Neural cell (in vitro differentiated cells): ENCODE data around the gene TMEM54. TPM values are rescaled to one million over a fixed set of nuclear protein-coding genes. Genes with fewer than 3 reads are reported as not detected.

Experiments used
- H2AFZ ChIP-seq: fragments of 200-600, 300-800 bp; sonication (generic), shearing (Covaris generic); 2 replicates; pipeline ENCODE4 v1.6.0; 2014; ENCODE audit warnings: low read depth, mild to moderate bottlenecking, antibody characterized with exemption, low read length, moderate library complexity
- H3F3A ChIP-seq: fragments of 200-600 bp; shearing (Covaris generic); 2 replicates; pipeline ENCODE4 v1.6.1; 2016; ENCODE audit warnings: mild to moderate bottlenecking, moderate library complexity, mixed read lengths, antibody characterized with exemption, low read length; ENCODE audit not compliant: insufficient read depth, poor library complexity, severe bottlenecking
- H3K27ac ChIP-seq: fragments of 200-600, 300-800 bp; sonication (generic), shearing (Covaris generic); 2 replicates; pipeline ENCODE4 v1.5.1; 2014; ENCODE audit warnings: mild to moderate bottlenecking, low read length, moderate library complexity
- H3K27me3 ChIP-seq: fragments of 300-800, 200-600 bp; sonication (generic), shearing (Covaris generic); 2 replicates; pipeline ENCODE4 v1.6.0; 2014; ENCODE audit warnings: mild to moderate bottlenecking, low read depth, low read length, moderate library complexity; ENCODE audit not compliant: insufficient read depth
- H3K36me3 ChIP-seq: fragments of 300-800, 200-600 bp; sonication (generic), shearing (Covaris generic); 2 replicates; pipeline ENCODE4 v1.5.1; 2014; ENCODE audit warnings: mild to moderate bottlenecking, antibody characterized with exemption, low read length, moderate library complexity; ENCODE audit not compliant: insufficient read depth
- H3K4me2 ChIP-seq: fragments of 300-800, 200-600 bp; sonication (generic), shearing (Covaris generic); 2 replicates; pipeline ENCODE4 v1.6.0; 2014; ENCODE audit warnings: mild to moderate bottlenecking, low read length
- H3K4me3 ChIP-seq: fragments of 300-800, 200-600 bp; sonication (generic), shearing (Covaris generic); 2 replicates; pipeline ENCODE4 v1.5.1; 2014; ENCODE audit warnings: mild to moderate bottlenecking, low read length, moderate library complexity
- H3K79me2 ChIP-seq: fragments of 200-600 bp; shearing (Covaris generic); replicated peaks from 2 replicates; pipeline ENCODE4 v1.6.0; 2014; ENCODE audit warnings: mild to moderate bottlenecking, low read length, moderate library complexity; ENCODE audit not compliant: insufficient read depth
- H3K9ac ChIP-seq: fragments of 300-800, 200-600 bp; sonication (generic), shearing (Covaris generic); 2 replicates; pipeline ENCODE4 v1.6.1; 2016; ENCODE audit warnings: mild to moderate bottlenecking, low read length, mixed read lengths
- H3K9me2 ChIP-seq: fragments of 200-600 bp; shearing (Covaris generic); 2 replicates; pipeline ENCODE4 v1.6.1; 2016; ENCODE audit warnings: mild to moderate bottlenecking, low read length, mixed read lengths; ENCODE audit not compliant: insufficient read depth
- H3K9me3 ChIP-seq: fragments of 200-600, 300-800 bp; sonication (generic), shearing (Covaris generic); 2 replicates; pipeline ENCODE4 v1.6.1; 2016; ENCODE audit warnings: mild to moderate bottlenecking, mixed run types, low read length, moderate library complexity, mixed read lengths
- H4K20me1 ChIP-seq: fragments of 200-600 bp; shearing (Covaris generic); 2 replicates; pipeline ENCODE4 v1.6.1; 2016; ENCODE audit warnings: mild to moderate bottlenecking, mixed run types; ENCODE audit not compliant: insufficient read depth
- EP300 ChIP-seq: fragments of 450-650 bp; conservative IDR thresholded peaks from 2 replicates; pipeline ENCODE4 v1.6.1; 2014; ENCODE audit warnings: antibody characterized with exemption, mild to moderate bottlenecking, moderate library complexity; ENCODE audit not compliant: poor library complexity, severe bottlenecking
- EZH2 ChIP-seq: fragments of 200-600, 300-800 bp; shearing (Covaris generic), sonication (generic); IDR thresholded peaks from 2 replicates; pipeline ENCODE4 v1.6.1; 2014; ENCODE audit warnings: antibody characterized with exemption, low read length, borderline replicate concordance, mild to moderate bottlenecking; ENCODE audit not compliant: insufficient read depth, poor library complexity, severe bottlenecking
- MXI1 ChIP-seq: fragments of 450-650 bp; conservative IDR thresholded peaks from 2 replicates; pipeline ENCODE4 v1.6.1; 2014; ENCODE audit warnings: antibody characterized with exemption, mild to moderate bottlenecking; ENCODE audit not compliant: poor library complexity, severe bottlenecking
- POLR2AphosphoS5 ChIP-seq: IDR thresholded peaks from 2 replicates; pipeline ENCODE4 v1.6.1; 2012
- RAD21 ChIP-seq: fragments of 450-650 bp; conservative IDR thresholded peaks from 2 replicates; pipeline ENCODE4 v1.6.1; 2014; ENCODE audit warnings: antibody characterized with exemption, mild to moderate bottlenecking, moderate library complexity
- SMC3 ChIP-seq: fragments of 450-650 bp; conservative IDR thresholded peaks from 2 replicates; pipeline ENCODE4 v1.6.1; 2014; ENCODE audit warnings: antibody characterized with exemption, mild to moderate bottlenecking, moderate library complexity; ENCODE audit not compliant: poor library complexity
- TAF1 ChIP-seq: IDR thresholded peaks from 2 replicates; pipeline ENCODE4 v1.6.1; 2012; ENCODE audit warnings: low read depth
- polyA plus RNA-seq: library from polyadenylated mRNA; depleted of rRNA; stranded (reverse); fragments of >200 nt; gene quantifications from 2 replicates; pipeline ENCODE4 v1.2.3, GENCODE V29; 2014
- TF ChIP-seq, protein P1 (sequence below): IDR thresholded peaks from 2 replicates; pipeline ENCODE4 v1.6.1; 2012; ENCODE audit warnings: borderline replicate concordance
- TF ChIP-seq, protein P2 (sequence below): fragments of 450-650 bp; IDR thresholded peaks from 2 replicates; pipeline ENCODE4 v1.5.1; 2014; ENCODE audit warnings: antibody characterized with exemption, mild to moderate bottlenecking, moderate library complexity; ENCODE audit not compliant: poor library complexity, severe bottlenecking

TMEM54 gene
- polyA plus RNA-seq, 1 donor from 2014 or later = not detected

DNA sequence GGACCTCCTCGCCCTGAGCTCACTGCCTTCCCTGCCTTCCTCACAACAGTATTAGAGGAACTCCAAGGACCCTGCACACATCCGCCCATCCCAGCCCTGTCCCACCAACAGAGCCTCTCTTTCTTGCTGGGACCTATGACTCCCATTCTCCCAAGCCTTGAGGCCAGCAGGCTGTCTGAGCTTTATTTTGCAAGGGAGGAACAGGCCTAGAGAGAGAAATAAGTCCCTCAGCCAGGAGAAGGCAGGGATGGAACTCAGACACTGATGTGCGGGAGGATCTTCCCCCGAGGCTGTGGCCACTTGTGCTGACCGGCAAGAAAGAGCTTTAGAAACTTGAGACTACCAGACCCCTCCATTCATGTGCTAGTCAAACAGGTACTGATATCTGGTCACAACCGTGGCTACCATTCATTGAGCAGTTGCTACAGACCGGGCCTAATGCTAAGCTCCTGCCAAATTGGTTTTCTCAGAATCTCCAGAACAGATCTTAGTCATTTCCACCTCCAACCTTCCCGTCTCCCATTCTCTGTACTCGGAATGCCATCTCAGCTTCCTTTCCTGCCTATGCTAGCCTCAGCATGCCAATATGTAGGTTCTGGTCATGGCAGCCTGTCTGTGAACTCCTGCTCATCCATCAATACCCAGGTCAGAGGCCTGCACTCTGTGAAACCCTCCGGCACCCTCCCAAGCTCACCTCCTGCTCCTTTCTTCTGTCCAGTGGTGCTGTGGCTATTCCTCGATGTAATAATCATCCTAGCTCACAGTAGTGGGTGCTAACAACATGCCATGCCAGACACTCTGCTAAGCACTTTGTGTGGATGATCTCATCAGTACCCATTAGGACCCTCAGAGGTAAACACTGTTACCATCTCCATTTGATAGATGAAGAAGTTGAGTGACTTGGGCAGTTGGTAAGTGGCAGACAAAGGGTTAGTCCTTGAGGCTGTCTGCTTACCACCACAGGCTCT, 3.8 kb downstream of the TMEM54 start:
- no peaks in the 10 kb centered on the region for H3K9me2 ChIP-seq
- H3K4me2 ChIP-seq = no peak overlapping the region
- H3K27me3 ChIP-seq = peaks cover 40% of the 10 kb centered on the region
- H2AFZ ChIP-seq = no peak overlapping the region
- H3K4me3 ChIP-seq = no peak overlapping the region
- no peak overlapping the region for H3K9ac ChIP-seq
- H3K36me3 ChIP-seq = no peaks in the 10 kb centered on the region
- no peaks in the 10 kb centered on the region for H3K79me2 ChIP-seq
- H4K20me1 ChIP-seq = no peaks in the 10 kb centered on the region
- no peak for TF ChIP-seq SMC3
- TF ChIP-seq EP300 = no peak
- TF ChIP-seq, protein P1, sequence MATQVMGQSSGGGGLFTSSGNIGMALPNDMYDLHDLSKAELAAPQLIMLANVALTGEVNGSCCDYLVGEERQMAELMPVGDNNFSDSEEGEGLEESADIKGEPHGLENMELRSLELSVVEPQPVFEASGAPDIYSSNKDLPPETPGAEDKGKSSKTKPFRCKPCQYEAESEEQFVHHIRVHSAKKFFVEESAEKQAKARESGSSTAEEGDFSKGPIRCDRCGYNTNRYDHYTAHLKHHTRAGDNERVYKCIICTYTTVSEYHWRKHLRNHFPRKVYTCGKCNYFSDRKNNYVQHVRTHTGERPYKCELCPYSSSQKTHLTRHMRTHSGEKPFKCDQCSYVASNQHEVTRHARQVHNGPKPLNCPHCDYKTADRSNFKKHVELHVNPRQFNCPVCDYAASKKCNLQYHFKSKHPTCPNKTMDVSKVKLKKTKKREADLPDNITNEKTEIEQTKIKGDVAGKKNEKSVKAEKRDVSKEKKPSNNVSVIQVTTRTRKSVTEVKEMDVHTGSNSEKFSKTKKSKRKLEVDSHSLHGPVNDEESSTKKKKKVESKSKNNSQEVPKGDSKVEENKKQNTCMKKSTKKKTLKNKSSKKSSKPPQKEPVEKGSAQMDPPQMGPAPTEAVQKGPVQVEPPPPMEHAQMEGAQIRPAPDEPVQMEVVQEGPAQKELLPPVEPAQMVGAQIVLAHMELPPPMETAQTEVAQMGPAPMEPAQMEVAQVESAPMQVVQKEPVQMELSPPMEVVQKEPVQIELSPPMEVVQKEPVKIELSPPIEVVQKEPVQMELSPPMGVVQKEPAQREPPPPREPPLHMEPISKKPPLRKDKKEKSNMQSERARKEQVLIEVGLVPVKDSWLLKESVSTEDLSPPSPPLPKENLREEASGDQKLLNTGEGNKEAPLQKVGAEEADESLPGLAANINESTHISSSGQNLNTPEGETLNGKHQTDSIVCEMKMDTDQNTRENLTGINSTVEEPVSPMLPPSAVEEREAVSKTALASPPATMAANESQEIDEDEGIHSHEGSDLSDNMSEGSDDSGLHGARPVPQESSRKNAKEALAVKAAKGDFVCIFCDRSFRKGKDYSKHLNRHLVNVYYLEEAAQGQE = no peak
- no peak for TF ChIP-seq MXI1
- TF ChIP-seq POLR2AphosphoS5 = no peak
- TF ChIP-seq TAF1 = no peak
- TF ChIP-seq, protein P2, sequence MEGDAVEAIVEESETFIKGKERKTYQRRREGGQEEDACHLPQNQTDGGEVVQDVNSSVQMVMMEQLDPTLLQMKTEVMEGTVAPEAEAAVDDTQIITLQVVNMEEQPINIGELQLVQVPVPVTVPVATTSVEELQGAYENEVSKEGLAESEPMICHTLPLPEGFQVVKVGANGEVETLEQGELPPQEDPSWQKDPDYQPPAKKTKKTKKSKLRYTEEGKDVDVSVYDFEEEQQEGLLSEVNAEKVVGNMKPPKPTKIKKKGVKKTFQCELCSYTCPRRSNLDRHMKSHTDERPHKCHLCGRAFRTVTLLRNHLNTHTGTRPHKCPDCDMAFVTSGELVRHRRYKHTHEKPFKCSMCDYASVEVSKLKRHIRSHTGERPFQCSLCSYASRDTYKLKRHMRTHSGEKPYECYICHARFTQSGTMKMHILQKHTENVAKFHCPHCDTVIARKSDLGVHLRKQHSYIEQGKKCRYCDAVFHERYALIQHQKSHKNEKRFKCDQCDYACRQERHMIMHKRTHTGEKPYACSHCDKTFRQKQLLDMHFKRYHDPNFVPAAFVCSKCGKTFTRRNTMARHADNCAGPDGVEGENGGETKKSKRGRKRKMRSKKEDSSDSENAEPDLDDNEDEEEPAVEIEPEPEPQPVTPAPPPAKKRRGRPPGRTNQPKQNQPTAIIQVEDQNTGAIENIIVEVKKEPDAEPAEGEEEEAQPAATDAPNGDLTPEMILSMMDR = no peak
- no peak for TF ChIP-seq RAD21
- TF ChIP-seq EZH2 = no peak
- H3K27ac ChIP-seq = no peak overlapping the region
- no peaks in the 10 kb centered on the region for H3K9me3 ChIP-seq
- H3F3A ChIP-seq = no peaks in the 10 kb centered on the region

DNA sequence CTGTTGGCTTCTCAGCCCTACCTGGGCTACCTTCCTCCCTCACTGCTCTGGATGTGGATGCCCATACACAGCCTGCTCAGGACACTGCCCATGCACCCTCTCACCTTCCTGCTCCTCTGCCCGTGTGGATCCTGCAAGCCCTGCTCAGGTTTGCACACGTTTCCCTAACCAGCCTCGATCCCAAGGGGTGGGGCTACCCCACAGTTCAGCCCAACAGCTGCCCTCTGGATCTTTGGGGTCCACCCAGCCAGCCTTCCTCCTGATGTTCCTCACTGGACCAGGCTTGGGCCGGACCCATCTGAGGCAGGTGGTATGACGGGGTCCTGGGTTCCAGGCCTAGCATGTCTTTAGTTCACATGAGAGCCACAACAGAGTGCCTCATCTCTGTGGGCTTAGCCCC, 4.7 kb downstream of the TMEM54 start:
- Histone ChIP-seq H4K20me1 (no peaks in the 10 kb centered on the region), H3K4me3 (no peak overlapping the region), H3K9me3 (no peaks in the 10 kb centered on the region), H3K79me2 (no peaks in the 10 kb centered on the region), H2AFZ (no peak overlapping the region), H3F3A (no peaks in the 10 kb centered on the region), H3K27me3 (peaks cover 34% of the 10 kb centered on the region), H3K27ac (no peak overlapping the region), H3K9me2 (no peaks in the 10 kb centered on the region), H3K36me3 (no peaks in the 10 kb centered on the region), H3K9ac (no peak overlapping the region), H3K4me2 (no peak overlapping the region)
- TF ChIP-seq EZH2 = no peak
- TF ChIP-seq SMC3 = no peak
- no peak for TF ChIP-seq EP300
- TF ChIP-seq RAD21 = no peak
- TF ChIP-seq TAF1 = no peak
- no peak for TF ChIP-seq POLR2AphosphoS5
- TF ChIP-seq, protein P1 = no peak
- TF ChIP-seq, protein P2 = no peak
- no peak for TF ChIP-seq MXI1
